Endothelial cell of umbilical vein (primary cell): ENCODE results near the gene BCAN. TPM values are rescaled to one million over a fixed set of nuclear protein-coding genes. Genes with fewer than 3 reads are reported as not detected.
A peak's percentile ranks its signal among the peaks of the same experiment; 100 is the strongest.

Experiments
- BruUV-seq: library from RNA; stranded (reverse); fragments of 400-500 nt; replicated peaks from 2 replicates; lab custom pipeline; 2021; lab: Mats Ljungman, UMichigan
- CTCF ChIA-PET: fragments of 300-600, 350-600 bp; sonication (Branson Sonifier 250); formaldehyde crosslinking; loops from one replicate; lab custom pipeline; 2021; ENCODE audit warnings: antibody characterized with exemption, inconsistent platforms; lab: Charles Lee
- POLR2A ChIA-PET: fragments of 300-600, 350-600 bp; sonication (Branson Sonifier 250); formaldehyde crosslinking; loops from one replicate; lab custom pipeline; 2021; ENCODE audit warnings: antibody characterized with exemption, inconsistent platforms; lab: Charles Lee
- DNase-seq: peaks from one replicate; pipeline ENCODE4 v3.0.0-alpha.2; 2011; ENCODE audit warnings: low read depth, low spot score
- FAIRE-seq: peaks from 2 replicates; lab custom pipeline; 2011; peaks lifted over from hg19 to GRCh38; lab: Jason Lieb, UNC
- H2AFZ ChIP-seq: 2 replicates; pipeline ENCODE4 v1.6.0; 2012; ENCODE audit warnings: low read depth, low read length, control low read depth, inconsistent platforms
- H3K27ac ChIP-seq: 2 replicates; pipeline ENCODE4 v1.5.1; 2011; ENCODE audit warnings: low read depth, mild to moderate bottlenecking, control low read depth, low read length, moderate library complexity; ENCODE audit not compliant: insufficient read depth
- H3K27me3 ChIP-seq, 2 experiments: 2 replicates each; pipeline versions ENCODE4 v1.6.0 to v1.6.1; 2011; ENCODE audit warnings: low read length in 2 of 2, mixed read lengths in 1 of 2; ENCODE audit not compliant: control insufficient read depth in 2 of 2, insufficient read depth in 2 of 2
- H3K36me3 ChIP-seq, 2 experiments: 2 replicates in 1 of 2; 3 replicates in 1 of 2; pipeline ENCODE4 v1.5.1; 2011; ENCODE audit warnings: low read length in 2 of 2, mild to moderate bottlenecking in 1 of 2, moderate library complexity in 1 of 2; ENCODE audit not compliant: control insufficient read depth in 2 of 2, insufficient read depth in 2 of 2; ENCODE audit errors: extremely low read depth in 1 of 2
- H3K4me1 ChIP-seq: 3 replicates; pipeline ENCODE4 v1.5.1; 2011; ENCODE audit warnings: mild to moderate bottlenecking, low read length; ENCODE audit not compliant: control insufficient read depth, insufficient read depth; ENCODE audit errors: extremely low read depth
- H3K4me2 ChIP-seq: 2 replicates; pipeline ENCODE4 v1.6.1; 2011; ENCODE audit warnings: low read length, control low read depth, mixed read lengths; ENCODE audit not compliant: insufficient read depth
- H3K4me3 ChIP-seq, 3 experiments: fragments of 200-600 bp in 1 of 3; sonication (generic), shearing (Covaris generic) in 1 of 3; replicated peaks in 1 of 3; 2 replicates each; pipeline ENCODE4 v1.5.1; 2011 to 2016; ENCODE audit warnings: control low read depth in 3 of 3, low read length in 3 of 3, mild to moderate bottlenecking in 2 of 3, inconsistent platforms in 1 of 3, low read depth in 1 of 3, moderate library complexity in 1 of 3; ENCODE audit not compliant: insufficient read depth in 1 of 3
- H3K79me2 ChIP-seq: 2 replicates; pipeline ENCODE4 v1.6.0; 2012; ENCODE audit warnings: low read length, inconsistent platforms; ENCODE audit not compliant: control insufficient read depth, insufficient read depth
- H3K9ac ChIP-seq: replicated peaks from 2 replicates; pipeline ENCODE3; 2011; ENCODE audit warnings: low read length, control low read depth; ENCODE audit not compliant: insufficient read depth; ENCODE audit errors: extremely low read depth
- H3K9me1 ChIP-seq: replicated peaks from 3 replicates; pipeline ENCODE4 v1.6.0; 2011; ENCODE audit warnings: mild to moderate bottlenecking, low read length; ENCODE audit not compliant: control insufficient read depth, insufficient read depth; ENCODE audit errors: extremely low read depth
- H3K9me3 ChIP-seq: replicated peaks from 2 replicates; pipeline ENCODE4 v1.5.1; 2012; ENCODE audit warnings: low read length, inconsistent platforms; ENCODE audit not compliant: control insufficient read depth, insufficient read depth
- H4K20me1 ChIP-seq: replicated peaks from 2 replicates; pipeline ENCODE3; 2011; ENCODE audit warnings: mild to moderate bottlenecking, low read length; ENCODE audit not compliant: control insufficient read depth, insufficient read depth; ENCODE audit errors: extremely low read depth
- CTCF ChIP-seq, 2 donors: IDR thresholded peaks; 1 replicate in 1 of 2; 2 replicates in 1 of 2; pipeline ENCODE4 v1.5.1; 2011; ENCODE audit warnings: low read length in 2 of 2, mild to moderate bottlenecking in 2 of 2, moderate library complexity in 2 of 2, control low read depth in 1 of 2, inconsistent platforms in 1 of 2, low read depth in 1 of 2; ENCODE audit not compliant: insufficient read depth in 1 of 2; ENCODE audit errors: extremely low read depth in 1 of 2
- EZH2 ChIP-seq: IDR thresholded peaks from 2 replicates; pipeline ENCODE4 v1.6.1; 2012; ENCODE audit warnings: borderline replicate concordance, low read depth, mild to moderate bottlenecking, moderate library complexity, low read length, inconsistent platforms; ENCODE audit not compliant: severe bottlenecking
- FOS ChIP-seq: IDR thresholded peaks from 2 replicates; pipeline ENCODE4 v1.6.1; 2011; ENCODE audit warnings: mild to moderate bottlenecking, low read length, moderate library complexity, borderline replicate concordance; ENCODE audit not compliant: insufficient read depth
- GATA2 ChIP-seq: IDR thresholded peaks from 2 replicates; pipeline ENCODE4 v1.7.0; 2011; ENCODE audit warnings: low read depth, mild to moderate bottlenecking, moderate library complexity, mixed read lengths, low read length; ENCODE audit not compliant: insufficient read length, insufficient read depth
- JUN ChIP-seq: IDR thresholded peaks from 2 replicates; pipeline ENCODE4 v1.6.1; 2011; ENCODE audit warnings: borderline replicate concordance, low read depth; ENCODE audit not compliant: insufficient read length, insufficient read depth
- MAX ChIP-seq: IDR thresholded peaks from 2 replicates; pipeline ENCODE4 v1.6.1; 2011; ENCODE audit not compliant: insufficient read depth, insufficient read length
- MYC ChIP-seq: IDR thresholded peaks from one replicate; pipeline ENCODE4 v1.6.1; 2011; ENCODE audit warnings: mild to moderate bottlenecking, low read depth, low read length
- POLR2A ChIP-seq: IDR thresholded peaks from 2 replicates; pipeline ENCODE4 v1.6.1; 2012; ENCODE audit warnings: low read depth, mild to moderate bottlenecking, control low read depth, low read length
- POLR2AphosphoS5 ChIP-seq: IDR thresholded peaks from 2 replicates; pipeline ENCODE4 v1.6.1; 2012; ENCODE audit warnings: low read depth, mild to moderate bottlenecking, control low read depth, low read length, moderate library complexity; ENCODE audit not compliant: insufficient read depth
- dilution Hi-C: fragments of 300-500 bp; cut with MboI; formaldehyde crosslinking; loops from one replicate; pipeline ENCODE4 v1.15.0; 2019; ENCODE audit warnings: low sequenced_read_pairs; ENCODE audit not compliant: extremely low pct_ligation_motif_present
- intact Hi-C: fragments of 100-400 bp; cut with micrococcal nuclease; formaldehyde crosslinking; loops from one replicate; pipeline ENCODE4 v1.10.0; 2022
- polyA plus RNA-seq, 4 experiments: library from polyadenylated mRNA; depleted of rRNA in 3 of 4; stranded (reverse) in 3 of 4; unstranded in 1 of 4; fragments of >200 nt; gene quantifications; 2 replicates each; pipeline versions ENCODE4 v1.2.1 to v1.2.3, GENCODE V29; 2011 to 2012; ENCODE audit warnings: missing spikeins in 1 of 4
- total RNA-seq: library from RNA; stranded (reverse); gene quantifications from 2 replicates; pipeline ENCODE4 v1.2.3, GENCODE V29; 2021

Gene BCAN
- total and polyA plus RNA-seq, 2 donors (not counting 3 experiments of a cell fraction or from before 2014, with no cell fraction given): 0.15 TPM; not detected in 1

GRCh38 chr1:156673387-156674121, 31.6 kb downstream of the BCAN start:
- H3K4me3 ChIP-seq: no peak overlapping the region
- TF ChIP-seq MAX (no peak), POLR2AphosphoS5 (peak; percentile 10)
- H3K4me2 ChIP-seq: no peak overlapping the region
- intact Hi-C loops: no loop called here
- BruUV-seq: no TSS peak
- no peak overlapping the region for H2AFZ ChIP-seq
- H4K20me1 ChIP-seq: no peaks in the 10 kb centered on the region
- H3K9me1 ChIP-seq: no peaks in the 10 kb centered on the region
- dilution Hi-C loops: no loop called here
- H3K9me3 ChIP-seq: no peaks in the 10 kb centered on the region
- H3K9ac ChIP-seq: no peak overlapping the region
- no peak for FAIRE-seq
- H3K79me2 ChIP-seq: peaks cover 39% of the 10 kb centered on the region
- H3K27me3 ChIP-seq: no peaks in the 10 kb centered on the region
- H3K36me3 ChIP-seq: peaks cover 0 to 6% of the 10 kb centered on the region in 2 experiments
- H3K27ac ChIP-seq: no peak overlapping the region
- ChIA-PET POLR2A (no interaction called here), CTCF (interaction anchor here (0.8 to 5.2 kb wide), 3 partner anchors 7 to 17 kb away, joined by 3 to 59 read pairs (median 4); no protein-coding TSS in a partner anchor)
- H3K4me1 ChIP-seq: peaks cover 36% of the 10 kb centered on the region
- no peak for DNase-seq

GRCh38 chr1:156675210-156676113, 33.5 kb downstream of the BCAN start:
- intact Hi-C loops: no loop called here
- dilution Hi-C loops: no loop called here
- no TSS peak for BruUV-seq
- H3K79me2 ChIP-seq: peaks cover 39% of the 10 kb centered on the region
- H3K27me3 ChIP-seq: peaks cover 2 to 4% of the 10 kb centered on the region in 2 experiments
- H3K27ac ChIP-seq: no peak overlapping the region
- ChIA-PET CTCF (interaction anchor here (0.8 to 10.9 kb wide), 11 partner anchors 9 to 290 kb away, joined by 3 to 221 read pairs (median 6); partner anchors contain the start of genes HAPLN2, ISG20L2 and METTL25B), POLR2A (interaction anchor here (1.5 to 3.0 kb wide), 3 partner anchors 8 to 14 kb away, joined by 7 to 32 read pairs (median 9); no protein-coding TSS in a partner anchor)
- no peak for TF ChIP-seq GATA2
- TF ChIP-seq EZH2: no peak
- TF ChIP-seq JUN: no peak
- TF ChIP-seq POLR2A: no peak
- TF ChIP-seq MYC: no peak
- TF ChIP-seq CTCF (IDR thresholded peaks at IDR 0.05; ENCODE audit: extremely low read depth in 1 of 2, insufficient read depth in 1 of 2, low read depth in 1 of 2, low read length in 2 of 2): no peak
- TF ChIP-seq POLR2AphosphoS5: no peak
- no peak for TF ChIP-seq FOS
- no peaks in the 10 kb centered on the region for H4K20me1 ChIP-seq
- DNase-seq: no peak
- H3K9me3 ChIP-seq: no peaks in the 10 kb centered on the region
- peak overlapping the region; percentile 50 to 84 (median 81) for H3K4me3 ChIP-seq
- peaks cover 0 to 6% of the 10 kb centered on the region in 2 experiments for H3K36me3 ChIP-seq
- peak overlapping the region; percentile 58 for H3K4me2 ChIP-seq
- peaks cover 36% of the 10 kb centered on the region for H3K4me1 ChIP-seq
- H3K9me1 ChIP-seq: no peaks in the 10 kb centered on the region
- peak; percentile 8 for FAIRE-seq
- peak overlapping the region; percentile 75 for H3K9ac ChIP-seq
- H2AFZ ChIP-seq: no peak overlapping the region
